GM18867 (cell line): ENCODE results near the gene NOD1.
"Not testable (repeated sequence)": the region's sequence is repeated elsewhere in the genome, so short reads cannot be mapped to it uniquely, and the experiment has no call there.

Experiments used
- ATAC-seq: cut with Tn5 transposase; IDR thresholded peaks from one replicate; pipeline ENCODE4 v1.9.1; 2021; ENCODE audit warnings: mild to moderate bottlenecking, moderate library complexity; ENCODE audit not compliant: unreplicated experiment

The NOD1 gene

GRCh38 chr7:30505174-30505697 lies 26.7 kb upstream of the NOD1 start:
- peak; percentile 14 for ATAC-seq

DNA sequence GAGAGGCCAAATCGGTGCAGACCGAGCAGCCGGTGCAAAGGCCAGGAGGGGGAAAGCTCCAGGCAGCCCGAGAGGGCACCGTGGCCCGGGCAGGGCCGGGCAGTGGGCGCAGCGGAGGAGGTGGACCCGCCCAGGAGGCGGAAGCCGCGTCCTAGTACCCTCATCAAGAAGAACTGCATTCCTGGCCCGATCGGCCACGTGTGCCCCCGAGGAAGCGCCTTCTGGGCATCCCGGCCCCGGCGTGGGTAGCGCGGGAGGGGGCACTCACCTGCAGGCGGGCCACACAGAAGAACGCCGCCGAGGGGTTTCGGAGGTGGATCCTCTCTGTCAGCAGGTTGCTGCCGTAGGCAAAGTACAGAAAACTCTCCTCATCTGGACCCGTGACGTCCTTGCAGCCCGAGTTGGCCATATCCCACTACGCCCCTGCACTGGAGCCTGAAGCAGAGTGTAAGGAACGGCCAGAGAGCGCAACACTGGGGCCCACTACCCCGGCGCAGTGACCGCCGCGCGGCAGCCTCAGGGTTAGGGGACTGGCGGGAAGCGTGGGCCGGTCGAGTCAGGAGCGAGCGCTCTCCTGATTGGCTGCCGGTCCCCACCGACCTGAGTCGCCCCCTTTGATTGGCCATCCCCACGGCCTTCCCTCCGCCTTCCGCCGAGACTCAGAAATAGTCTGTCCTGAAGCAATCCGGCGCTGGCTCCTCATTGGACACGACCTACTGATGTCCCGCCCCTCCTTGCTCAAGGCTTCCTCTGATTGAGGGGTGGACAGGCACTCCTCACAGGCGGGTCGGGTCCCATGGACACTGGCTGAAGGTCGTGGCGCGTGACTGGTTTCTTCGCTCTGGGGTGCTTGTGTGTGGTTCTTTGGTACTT lies 26.0 kb upstream of the NOD1 start, which contains the start of gene GGCT:
Gene GGCT, minus strand, starts transcription at position 529 of the 873 bp plus-strand sequence. Its CDS starts 120 bp downstream, at position 409.
- peak; percentile 99 for ATAC-seq

- ATAC-seq = no peak
Measured at GRCh38 chr7:30503274-30504212, 25.0 kb upstream of the NOD1 start.

GRCh38 chr7:30502470-30503251 lies 24.1 kb upstream of the NOD1 start:
- no peak for ATAC-seq

GRCh38 chr7:30501264-30501663 lies 22.7 kb upstream of the NOD1 start:
- ATAC-seq = no peak

DNA sequence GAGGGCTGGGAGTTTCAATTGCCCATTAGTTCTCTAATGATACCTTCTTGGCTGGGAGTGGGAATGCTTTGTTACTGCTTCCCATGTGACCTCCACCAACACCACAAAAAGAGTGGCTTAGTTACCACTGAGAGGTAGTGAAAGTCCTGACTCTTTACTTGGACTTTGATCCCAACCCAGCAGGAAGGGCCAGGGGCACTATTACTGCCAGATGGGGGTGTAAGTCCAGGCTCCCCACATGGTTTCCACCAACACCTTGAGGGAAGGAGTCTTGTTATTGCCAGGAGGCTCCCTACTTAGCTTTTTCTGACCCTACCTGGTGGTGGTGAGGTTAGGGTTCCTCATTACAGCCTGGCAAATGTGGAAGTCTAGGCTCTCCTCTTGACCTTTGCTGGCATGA lies 14.6 kb upstream of the NOD1 start:
- ATAC-seq = no peak

DNA sequence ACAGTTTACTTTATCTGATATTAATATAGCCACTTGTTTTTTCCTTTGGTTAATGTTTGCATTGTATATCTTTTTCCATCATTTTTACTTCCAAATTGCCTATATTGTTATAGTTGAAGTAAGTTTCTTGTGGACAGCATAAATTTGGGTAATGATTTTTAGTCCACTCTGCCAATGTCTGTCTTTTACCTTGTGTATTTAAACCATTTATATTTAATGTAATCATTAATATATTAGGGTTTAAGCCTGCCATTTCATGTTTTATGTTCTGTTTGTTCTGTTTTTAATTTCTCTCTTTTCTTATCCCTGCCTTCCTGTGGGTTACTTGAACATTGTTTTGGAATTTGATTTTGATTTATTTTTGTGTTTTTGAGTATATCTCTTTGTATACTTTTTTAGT lies 12.8 kb upstream of the NOD1 start:
- no peak for ATAC-seq

GRCh38 chr7:30487371-30487770 lies 8.8 kb upstream of the NOD1 start:
- ATAC-seq = no peak

GRCh38 chr7:30485667-30486066 lies 7.1 kb upstream of the NOD1 start:
- ATAC-seq = no peak

DNA sequence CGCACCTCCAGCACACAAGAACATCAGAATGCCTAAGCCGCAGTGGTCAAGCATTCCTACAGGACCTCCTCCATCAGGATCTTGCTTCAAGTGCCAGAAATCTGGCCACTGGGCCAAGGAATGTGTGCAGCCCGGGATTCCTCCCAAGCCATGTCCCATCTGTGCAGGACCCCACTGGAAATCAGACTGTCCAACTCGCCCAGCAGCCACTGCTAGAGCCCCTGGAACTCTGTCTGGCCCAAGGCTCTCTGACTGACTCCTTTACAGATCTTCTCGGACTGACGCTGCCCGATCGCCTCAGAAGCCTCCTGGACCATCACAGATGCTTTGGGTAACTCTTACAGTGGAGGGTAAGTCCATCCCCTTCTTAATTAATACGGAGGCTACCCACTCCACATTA lies 2.8 kb upstream of the NOD1 start:
- ATAC-seq = not testable (repeated sequence)

DNA sequence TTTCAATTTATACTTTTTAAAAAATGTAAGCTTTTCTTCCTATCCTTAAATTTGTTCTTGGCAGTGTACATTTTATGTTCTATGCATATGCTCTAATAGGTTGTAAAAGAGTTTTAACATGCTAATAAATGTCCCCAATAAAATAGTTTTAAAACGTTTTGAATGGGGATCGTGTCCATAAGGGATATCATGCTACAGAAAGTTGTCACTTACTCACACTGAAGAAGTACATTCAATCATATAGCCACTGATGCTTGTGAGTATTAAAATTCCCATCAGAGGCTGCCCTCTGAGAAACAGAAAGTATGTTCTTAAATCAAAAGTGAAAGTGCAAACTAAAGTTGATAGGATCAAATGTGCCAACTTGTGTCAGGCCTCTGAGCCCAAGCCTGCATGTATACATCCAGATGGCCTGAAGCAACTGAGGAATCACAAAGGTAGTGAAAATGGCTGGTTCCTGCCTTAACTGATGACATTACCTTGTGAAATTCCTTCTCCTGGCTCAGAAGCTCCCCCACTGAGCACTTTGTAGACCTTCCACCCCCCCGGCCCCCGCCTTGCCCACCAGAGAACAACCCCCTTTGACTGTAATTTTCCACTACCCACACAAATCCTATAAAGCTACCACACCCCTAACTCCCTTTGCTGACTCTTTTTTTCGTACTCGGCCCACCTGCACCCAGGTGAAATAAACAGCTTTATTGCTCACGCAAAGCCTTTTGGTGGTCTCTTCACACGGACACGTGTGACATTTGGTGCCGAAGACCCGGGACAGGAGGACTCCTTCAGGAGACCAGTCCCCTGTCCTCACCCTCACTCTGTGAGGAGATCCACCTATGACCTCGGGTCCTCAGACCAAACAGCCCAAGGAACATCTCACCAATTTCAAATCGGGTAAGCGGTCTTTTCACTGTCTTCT lies 877 bp upstream of the NOD1 start:
- peak; percentile 35 for ATAC-seq

- no peak for ATAC-seq
Measured at GRCh38 chr7:30476459-30477145, 2.0 kb downstream of the NOD1 start.

DNA sequence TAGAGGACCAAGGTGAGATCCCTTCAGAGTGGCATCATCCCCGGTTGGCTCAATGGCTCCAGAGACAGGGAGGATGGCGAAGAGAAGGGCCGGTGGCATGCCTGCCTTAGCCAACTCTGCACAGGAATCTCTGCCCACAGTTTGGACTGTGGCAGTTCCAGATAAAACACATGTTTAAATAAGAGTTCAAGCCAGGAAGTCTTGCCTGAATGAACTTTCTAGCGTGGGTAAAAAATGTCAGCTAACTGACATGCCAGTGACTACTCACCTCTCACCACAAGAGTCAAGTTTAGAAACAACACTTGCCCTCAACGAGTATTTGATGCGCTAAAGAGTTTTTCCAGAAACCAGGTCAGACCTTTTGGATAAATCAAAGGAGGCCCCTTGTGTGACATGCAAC lies 3.0 kb downstream of the NOD1 start:
- ATAC-seq = no peak

GRCh38 chr7:30474893-30475292 lies 3.7 kb downstream of the NOD1 start:
- ATAC-seq = no peak

- ATAC-seq = no peak
Measured at GRCh38 chr7:30474485-30474884, 4.1 kb downstream of the NOD1 start.

- ATAC-seq = no peak
Measured at GRCh38 chr7:30473903-30474302, 4.7 kb downstream of the NOD1 start.

GRCh38 chr7:30472784-30473775 lies 5.5 kb downstream of the NOD1 start:
- ATAC-seq = no peak
